Esophagus muscularis mucosa (tissue), 4 donors: ENCODE data around the gene CD300LG. TPM values are rescaled to one million over a fixed set of nuclear protein-coding genes. Genes with fewer than 3 reads are reported as not detected.

Source experiments
- DNase-seq: peaks from one replicate; pipeline ENCODE4 v3.0.0-alpha.2; 2017; ENCODE audit errors: extremely low spot score
- H3K27ac ChIP-seq, 4 donors: fragments of 200-600 bp; sonication (generic); replicated peaks in 1 of 4; 1 replicate in 3 of 4; 2 replicates in 1 of 4; pipeline ENCODE4 v1.5.1; 2016 to 2019; ENCODE audit warnings: mild to moderate bottlenecking in 1 of 4
- H3K27me3 ChIP-seq, 4 donors: fragments of 200-600 bp; sonication (generic); one replicate each; pipeline versions ENCODE4 v1.5.1 to v1.6.0; 2016 to 2019
- H3K36me3 ChIP-seq, 4 donors: fragments of 200-600 bp; sonication (generic); one replicate each; pipeline ENCODE4 v1.5.1; 2016 to 2019
- H3K4me1 ChIP-seq, 4 donors: fragments of 200-600 bp; sonication (generic); one replicate each; pipeline ENCODE4 v1.5.1; 2016 to 2019
- H3K4me3 ChIP-seq, 4 donors: fragments of 200-600 bp; sonication (generic); 1 replicate in 2 of 4; 2 replicates in 2 of 4; pipeline ENCODE4 v1.5.1; 2016 to 2019; ENCODE audit warnings: mild to moderate bottlenecking in 4 of 4, moderate library complexity in 1 of 4
- H3K9me3 ChIP-seq, 4 donors: fragments of 200-600 bp; sonication (generic); 1 replicate in 3 of 4; 2 replicates in 1 of 4; pipeline ENCODE4 v1.5.1; 2016 to 2019
- CTCF ChIP-seq, 3 experiments: fragments of 200-600 bp in 2 of 3; fragments of 450-650 bp in 1 of 3; sonication (generic) in 2 of 3; IDR thresholded peaks; one replicate each; pipeline ENCODE4 v1.5.1; 2017 to 2019; ENCODE audit warnings: antibody characterized with exemption in 3 of 3, mild to moderate bottlenecking in 2 of 3, moderate library complexity in 1 of 3
- EP300 ChIP-seq: sonication (generic); formaldehyde crosslinking; IDR thresholded peaks from one replicate; pipeline ENCODE4 v1.6.1; 2017; ENCODE audit warnings: antibody characterized with exemption
- POLR2A ChIP-seq: fragments of 450-650 bp; IDR thresholded peaks from one replicate; pipeline ENCODE4 v1.6.1; 2017; ENCODE audit warnings: antibody characterized with exemption, moderate library complexity, mild to moderate bottlenecking, low read depth
- POLR2AphosphoS5 ChIP-seq, 2 donors: sonication (generic); formaldehyde crosslinking; IDR thresholded peaks; one replicate each; pipeline ENCODE4 v1.6.1; 2017; ENCODE audit warnings: antibody characterized with exemption in 2 of 2
- WGBS: methylation state at CpG from one replicate; pipeline ENCODE4 v1.1.5; 2018; 5-methylcytosine and 5-hydroxymethylcytosine counted together
- intact Hi-C: fragments of 100-400 bp; cut with DNase I; formaldehyde crosslinking; loops from one replicate; pipeline ENCODE4 v1.15.1; 2023
- total RNA-seq, 4 donors: library from RNA; depleted of rRNA; stranded (reverse); fragments of >200 nt; gene quantifications; one replicate each; pipeline versions ENCODE4 v1.1.0 to v1.2.1, GENCODE V29; 2016

The CD300LG gene
- total RNA-seq, 4 donors from 2014 or later, result 0.83 to 12.0 (median 7.3) TPM

GRCh38 chr17:43907425-43907981 lies 60.5 kb downstream of the CD300LG start, which contains the start of gene MPP2:
Gene MPP2, minus strand, starts transcription at chr17:43907536. Its CDS starts 3,076 bp downstream, at chr17:43904460.
- peak within 1 kb of the TSS; percentile 95 to 97 (median 96) for H3K27ac ChIP-seq
- intact Hi-C loops, result loop anchor here (10.0 kb wide), 1 partner anchor 237 kb away; the partner anchor contains the start of gene HROB
- H3K27me3 ChIP-seq, result peaks cover 0 to 24% (median 0%) of the 10 kb centered on the region in 4 donors
- DNase-seq, result peak; percentile 94
- H3K9me3 ChIP-seq, result no peaks in the 10 kb centered on the region
- 1% methylated on average over 23 of the region's 36 CpGs for WGBS
- peaks cover 22 to 45% (median 38%) of the 10 kb centered on the region in 4 donors for H3K4me1 ChIP-seq
- TF ChIP-seq CTCF (IDR thresholded peaks at IDR 0.05), result peak in 2 of 3 experiments; percentile 33 to 41
- no peak for TF ChIP-seq POLR2A
- TF ChIP-seq POLR2AphosphoS5 (IDR thresholded peaks at IDR 0.05), result peak; percentile 78 to 80
- H3K36me3 ChIP-seq, result peaks cover 0 to 12% (median 6%) of the 10 kb centered on the region in 4 donors
- peak within 1 kb of the TSS; percentile 77 to 86 (median 86) for H3K4me3 ChIP-seq

GRCh38 chr17:43907998-43908721 lies 61.2 kb downstream of the CD300LG start:
- TF ChIP-seq EP300 (no peak), CTCF (IDR thresholded peaks at IDR 0.05) (peak in 1 of 3 experiments; percentile 26), POLR2AphosphoS5 (IDR thresholded peaks at IDR 0.05) (peak; percentile 63 to 82), POLR2A (no peak)
- 17% methylated on average over 26 of the region's 26 CpGs for WGBS
- peaks cover 0 to 11% (median 4%) of the 10 kb centered on the region in 4 donors for H3K36me3 ChIP-seq
- peaks cover 0 to 25% (median 0%) of the 10 kb centered on the region in 4 donors for H3K27me3 ChIP-seq
- no peaks in the 10 kb centered on the region for H3K9me3 ChIP-seq
- peak overlapping the region; percentile 95 to 97 (median 96) for H3K27ac ChIP-seq
- peak overlapping the region; percentile 77 to 86 (median 86) for H3K4me3 ChIP-seq
- peaks cover 22 to 45% (median 38%) of the 10 kb centered on the region in 4 donors for H3K4me1 ChIP-seq
- DNase-seq, result peak; percentile 95
- intact Hi-C loops, result loop anchor here (10.0 kb wide), 1 partner anchor 237 kb away; the partner anchor contains the start of gene HROB

GRCh38 chr17:43909537-43910231 lies 62.7 kb downstream of the CD300LG start:
- no peak for DNase-seq
- Histone ChIP-seq H3K27ac (no peak overlapping the region), H3K36me3 (no peaks in the 10 kb centered on the region), H3K27me3 (peaks cover 0 to 30% (median 0%) of the 10 kb centered on the region in 4 donors), H3K4me1 (peaks cover 22 to 39% (median 38%) of the 10 kb centered on the region in 4 donors), H3K4me3 (no peak overlapping the region), H3K9me3 (no peaks in the 10 kb centered on the region)
- intact Hi-C loops, result loop anchor here (10.0 kb wide), 1 partner anchor 235 kb away; the partner anchor contains the start of gene HROB
- TF ChIP-seq POLR2AphosphoS5 (IDR thresholded peaks at IDR 0.05) (no peak), EP300 (no peak), POLR2A (no peak), CTCF (IDR thresholded peaks at IDR 0.05) (no peak)
- WGBS, result 76% methylated on average over 7 of the region's 7 CpGs

- H3K9me3 ChIP-seq, result no peaks in the 10 kb centered on the region
- peaks cover 10 to 20% (median 20%) of the 10 kb centered on the region in 4 donors for H3K4me1 ChIP-seq
- WGBS, result 66% methylated on average over 8 of the region's 8 CpGs
- H3K36me3 ChIP-seq, result no peaks in the 10 kb centered on the region
- no peak for DNase-seq
- peaks cover 0 to 16% (median 0%) of the 10 kb centered on the region in 4 donors for H3K27me3 ChIP-seq
- intact Hi-C loops, result no loop called here
- TF ChIP-seq POLR2A, result no peak
- no peak for TF ChIP-seq EP300
- no peak for TF ChIP-seq POLR2AphosphoS5 (IDR thresholded peaks at IDR 0.05)
- no peak for TF ChIP-seq CTCF (IDR thresholded peaks at IDR 0.05)
- H3K4me3 ChIP-seq, result no peak overlapping the region
- no peak overlapping the region for H3K27ac ChIP-seq
Measured at GRCh38 chr17:43911904-43912303, 64.9 kb downstream of the CD300LG start.
